Uterus (tissue), 2 donors: Measurements from ENCODE around the gene SPATA31D1.

ENCODE experiments used
- POLR2A ChIP-seq, 2 donors: fragments of 450-650 bp; IDR thresholded peaks; one replicate each; pipeline ENCODE4 v1.6.1; 2016; ENCODE audit warnings: antibody characterized with exemption in 2 of 2, mild to moderate bottlenecking in 1 of 2, moderate library complexity in 1 of 2
- TF ChIP-seq, protein P1 (sequence below), 4 experiments: fragments of 200-600 bp in 2 of 4; fragments of 450-650 bp in 2 of 4; sonication (generic) in 2 of 4; IDR thresholded peaks; one replicate each; pipeline ENCODE4 v1.5.1; 2016 to 2019; ENCODE audit warnings: antibody characterized with exemption in 4 of 4, mild to moderate bottlenecking in 2 of 4, moderate library complexity in 1 of 4

DNA sequence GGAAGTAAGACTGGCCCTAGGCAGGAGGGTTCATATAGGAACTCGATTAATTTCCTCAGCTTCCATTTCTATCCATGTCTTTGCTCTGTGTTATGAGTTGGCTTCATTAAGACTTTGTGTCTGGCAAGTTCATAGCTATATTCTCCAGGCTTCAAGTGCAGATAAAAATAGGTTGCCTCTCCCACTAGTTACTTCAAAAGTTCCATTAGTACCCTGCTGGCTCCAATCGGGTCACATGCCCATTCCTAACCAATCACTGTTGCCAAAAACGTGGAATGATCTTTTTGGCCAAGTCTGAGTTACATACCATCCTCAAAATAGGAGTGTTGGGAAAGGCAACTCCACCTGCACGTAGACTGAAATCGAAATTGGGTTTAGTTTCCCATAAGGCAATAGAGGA lies 13.8 kb upstream of the SPATA31D1 start:
- TF ChIP-seq, protein P1, sequence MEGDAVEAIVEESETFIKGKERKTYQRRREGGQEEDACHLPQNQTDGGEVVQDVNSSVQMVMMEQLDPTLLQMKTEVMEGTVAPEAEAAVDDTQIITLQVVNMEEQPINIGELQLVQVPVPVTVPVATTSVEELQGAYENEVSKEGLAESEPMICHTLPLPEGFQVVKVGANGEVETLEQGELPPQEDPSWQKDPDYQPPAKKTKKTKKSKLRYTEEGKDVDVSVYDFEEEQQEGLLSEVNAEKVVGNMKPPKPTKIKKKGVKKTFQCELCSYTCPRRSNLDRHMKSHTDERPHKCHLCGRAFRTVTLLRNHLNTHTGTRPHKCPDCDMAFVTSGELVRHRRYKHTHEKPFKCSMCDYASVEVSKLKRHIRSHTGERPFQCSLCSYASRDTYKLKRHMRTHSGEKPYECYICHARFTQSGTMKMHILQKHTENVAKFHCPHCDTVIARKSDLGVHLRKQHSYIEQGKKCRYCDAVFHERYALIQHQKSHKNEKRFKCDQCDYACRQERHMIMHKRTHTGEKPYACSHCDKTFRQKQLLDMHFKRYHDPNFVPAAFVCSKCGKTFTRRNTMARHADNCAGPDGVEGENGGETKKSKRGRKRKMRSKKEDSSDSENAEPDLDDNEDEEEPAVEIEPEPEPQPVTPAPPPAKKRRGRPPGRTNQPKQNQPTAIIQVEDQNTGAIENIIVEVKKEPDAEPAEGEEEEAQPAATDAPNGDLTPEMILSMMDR (IDR thresholded peaks at IDR 0.05): no peak
- no peak for TF ChIP-seq POLR2A (IDR thresholded peaks at IDR 0.05)
